Smooth muscle cell of the brain vasculature (primary cell): ENCODE data around the gene ABLIM3.
"Not testable (repeated sequence)": the region's sequence is repeated elsewhere in the genome, so short reads cannot be mapped to it uniquely, and the experiment has no call there.

Experiments used
- DNase-seq: peaks from one replicate; pipeline ENCODE4 v3.0.0-alpha.2; 2012; ENCODE audit warnings: low read depth, low spot score

ABLIM3 gene

DNA sequence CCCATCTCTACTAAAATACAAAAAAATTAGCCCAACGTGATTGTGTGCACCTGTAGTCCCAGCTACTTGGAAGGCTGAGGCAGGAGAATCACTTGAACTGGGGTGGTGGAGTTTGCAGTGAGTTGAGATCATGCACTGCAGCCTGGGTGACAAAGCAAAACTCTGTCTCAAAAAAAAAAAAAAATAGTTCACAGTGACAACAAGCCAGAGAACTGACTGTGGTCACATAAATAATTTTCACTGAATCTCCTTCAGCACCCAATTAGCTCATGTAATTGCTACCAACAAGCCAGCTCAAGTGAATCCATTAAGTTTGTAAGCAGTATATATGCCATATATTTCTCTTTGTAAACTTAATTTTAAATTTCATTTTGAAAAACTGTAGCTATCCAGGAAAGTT is 115.8 kb downstream of the ABLIM3 start:
- DNase-seq, result no peak

DNA sequence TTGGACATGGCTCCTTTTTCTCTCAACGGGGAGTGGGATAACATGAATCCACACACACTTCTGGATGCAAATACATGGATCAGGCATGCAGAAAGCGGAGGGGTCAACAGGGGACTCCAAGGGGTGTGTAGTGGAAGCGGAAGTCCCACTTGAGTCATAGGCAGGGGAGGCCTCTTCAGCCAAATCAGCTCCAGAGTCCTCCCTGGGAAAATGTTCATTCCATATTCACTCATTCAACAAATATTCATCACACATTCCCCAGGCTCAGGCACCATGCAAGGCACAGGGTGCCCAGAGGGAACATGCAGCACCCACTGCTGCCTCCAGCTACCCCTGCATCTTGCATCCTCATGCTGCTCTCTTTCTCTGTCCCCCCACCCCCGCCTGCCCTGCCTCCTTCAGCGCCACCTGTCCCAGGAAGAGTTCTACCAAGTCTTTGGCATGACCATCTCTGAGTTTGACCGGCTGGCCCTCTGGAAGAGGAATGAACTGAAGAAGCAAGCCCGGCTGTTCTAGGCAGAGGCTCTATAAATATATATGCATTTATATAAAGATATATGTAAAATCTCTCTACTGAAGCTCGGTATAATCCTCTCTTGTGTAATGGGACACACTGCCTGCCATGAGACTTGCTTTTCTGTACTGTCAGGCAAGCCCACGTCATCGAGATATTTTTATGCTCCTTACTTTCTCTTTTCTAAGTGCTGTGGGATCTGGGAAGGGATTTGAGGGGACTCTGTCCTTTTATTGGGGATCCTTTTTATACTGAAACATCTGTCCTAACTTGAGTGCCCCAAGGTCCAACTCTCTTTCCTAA is 116.8 kb downstream of the ABLIM3 start:
- DNase-seq, result no peak

DNA sequence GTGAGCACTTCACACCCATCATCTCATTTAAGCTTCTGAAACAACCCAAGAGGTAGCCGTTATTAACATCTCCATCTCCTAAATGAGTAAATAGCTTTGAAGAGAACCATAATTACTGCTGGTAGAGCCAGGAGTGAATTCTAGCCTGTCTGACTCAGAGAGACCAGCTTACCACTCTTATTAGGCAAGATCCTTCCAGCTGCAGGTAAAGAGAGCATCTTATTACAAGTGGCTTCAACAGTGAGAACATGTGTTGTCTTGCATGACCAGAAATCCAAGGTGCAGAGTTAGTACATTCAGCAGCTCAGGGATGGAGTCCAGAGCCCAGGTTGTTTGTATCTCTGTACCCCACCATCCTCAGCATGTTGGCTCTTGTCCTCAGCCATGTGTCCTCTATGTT is 119.5 kb downstream of the ABLIM3 start:
- no peak for DNase-seq

DNA sequence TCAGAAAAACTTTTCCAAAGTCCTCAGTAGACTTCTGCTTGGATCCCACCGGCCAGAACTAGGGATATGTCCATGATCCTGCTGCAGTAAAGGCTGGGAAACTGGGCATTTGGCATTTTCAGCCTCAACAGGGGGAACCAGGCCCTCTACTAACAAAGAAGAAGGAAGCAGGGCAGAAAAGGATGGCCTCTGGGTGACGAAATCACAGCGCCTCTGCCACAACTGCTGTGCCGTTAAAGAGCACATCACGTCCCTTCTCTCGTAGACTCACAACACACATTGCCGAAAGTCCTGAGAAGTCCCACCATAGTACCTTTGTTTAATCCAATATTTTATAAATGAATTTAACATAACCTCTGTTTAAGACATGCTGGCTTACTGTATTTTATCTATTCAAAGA is 120.0 kb downstream of the ABLIM3 start:
- DNase-seq, result no peak

DNA sequence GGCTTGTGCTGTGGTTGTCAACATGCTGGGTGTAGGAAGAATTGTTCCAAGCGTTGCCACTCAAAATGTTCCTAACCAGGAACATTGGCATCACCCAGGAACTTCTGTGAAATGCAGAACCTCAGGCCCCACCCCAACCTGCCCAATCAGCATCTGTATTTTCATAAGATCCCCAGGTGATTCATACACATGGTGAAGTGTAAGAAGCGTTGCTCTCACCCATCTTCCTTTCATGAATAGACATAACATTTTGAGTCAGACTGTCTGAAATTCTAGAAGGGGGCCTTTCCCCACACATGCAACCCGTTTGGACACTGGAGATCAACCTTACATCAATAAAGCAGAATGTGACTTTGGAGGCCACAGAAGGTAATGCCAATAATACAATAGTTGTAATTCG is 121.0 kb downstream of the ABLIM3 start:
- no peak for DNase-seq

DNA sequence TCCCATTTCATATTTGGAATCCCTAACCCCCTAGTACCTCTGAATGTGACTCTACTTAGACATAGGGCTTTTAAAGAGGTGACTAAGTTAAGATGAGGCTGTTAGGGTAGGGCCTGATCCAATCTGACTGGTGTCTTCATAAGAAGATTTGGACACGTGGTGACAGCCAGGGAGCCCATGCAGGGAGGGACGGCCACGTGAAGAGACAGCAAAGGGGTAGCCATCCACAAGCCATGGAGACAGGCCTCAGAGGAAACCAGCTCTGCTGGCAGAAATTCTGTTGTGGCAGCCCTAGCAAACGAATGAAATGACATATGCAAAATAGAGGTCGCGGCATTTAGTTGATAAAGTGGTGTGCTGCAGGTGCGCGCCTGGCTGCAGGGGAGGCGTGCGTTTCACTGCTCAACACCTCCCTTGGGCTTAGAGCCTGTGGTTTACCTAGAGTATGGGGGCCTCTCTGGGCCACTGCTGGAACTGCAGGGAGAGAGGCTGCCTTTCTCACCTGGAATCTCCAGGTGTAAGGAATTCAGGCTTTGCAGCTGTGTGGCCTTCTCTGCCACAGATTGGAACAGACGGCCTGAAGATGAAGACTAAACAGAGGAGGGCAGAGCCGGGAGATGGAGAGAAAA is 123.3 kb downstream of the ABLIM3 start:
- DNase-seq, result no peak

DNA sequence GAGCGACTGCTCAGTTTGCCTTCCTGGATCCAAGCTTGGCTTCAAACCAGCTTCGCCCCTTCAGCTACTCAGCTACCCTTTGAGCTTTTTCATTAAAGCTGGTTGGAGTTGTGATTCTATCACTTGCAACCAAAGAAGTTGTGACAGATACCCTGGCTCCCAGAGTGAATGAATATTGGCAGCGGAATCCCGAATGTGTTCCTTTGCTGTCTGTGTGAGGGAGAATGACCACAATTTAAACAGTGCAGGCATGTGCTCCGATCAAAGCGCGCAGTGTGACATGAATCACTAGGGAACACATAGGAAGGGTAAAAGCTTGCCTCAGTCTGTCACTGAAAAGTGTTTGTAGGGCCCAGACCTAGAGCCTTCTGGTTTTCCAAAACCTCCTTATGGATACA is 123.8 kb downstream of the ABLIM3 start:
- no peak for DNase-seq

DNA sequence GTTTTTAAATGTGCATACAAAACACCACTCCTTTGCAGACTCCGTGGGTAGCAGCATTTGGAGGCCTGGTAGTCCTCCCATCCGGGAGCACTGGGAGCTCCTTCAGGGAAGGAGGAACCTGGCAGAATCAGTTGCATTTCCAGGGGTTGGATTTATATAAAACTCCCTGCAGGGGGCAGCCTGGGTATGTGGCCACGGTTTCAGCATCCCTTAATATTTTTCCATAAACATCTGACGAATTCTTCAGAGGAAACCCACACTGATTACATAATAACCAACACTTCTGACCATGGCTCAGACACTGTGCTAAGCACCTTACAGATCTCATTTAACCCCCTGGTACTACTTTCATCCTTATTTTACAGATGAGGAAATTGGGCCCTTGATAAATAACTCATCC is 124.3 kb downstream of the ABLIM3 start:
- no peak for DNase-seq

DNA sequence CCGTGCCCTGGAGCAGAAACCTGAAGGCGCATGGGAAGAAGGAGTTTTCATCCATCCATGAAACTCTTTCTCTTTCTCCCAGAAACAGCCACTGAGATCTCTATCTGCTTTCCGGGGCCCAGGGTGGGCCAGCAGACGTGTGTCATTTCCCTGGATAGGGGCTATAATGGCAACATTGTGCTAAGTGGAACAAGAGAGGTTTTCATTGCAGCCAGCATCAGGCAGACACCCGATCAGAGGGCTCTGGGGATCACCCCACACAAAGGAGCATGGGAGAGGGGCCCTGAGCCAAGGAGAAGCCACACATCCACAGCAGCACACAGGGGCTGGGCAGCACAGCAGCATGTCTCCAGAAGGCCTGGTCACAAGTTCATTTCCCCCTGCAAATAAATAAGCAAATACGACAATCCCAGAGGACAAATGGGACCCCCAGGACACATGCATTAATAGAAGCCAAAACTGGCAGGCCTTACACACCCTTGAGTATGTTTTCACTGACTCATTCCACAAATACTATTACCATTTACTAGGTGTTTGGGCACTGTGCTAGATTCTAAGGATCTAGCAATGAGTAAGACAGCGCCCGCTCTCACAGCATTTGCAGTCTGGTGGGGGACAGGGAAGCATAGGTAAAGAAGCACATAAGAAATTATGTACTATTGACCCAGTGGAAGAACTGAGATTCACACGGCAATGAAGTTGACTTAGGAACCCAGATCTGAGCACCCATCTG is 126.1 kb downstream of the ABLIM3 start:
- no peak for DNase-seq

DNA sequence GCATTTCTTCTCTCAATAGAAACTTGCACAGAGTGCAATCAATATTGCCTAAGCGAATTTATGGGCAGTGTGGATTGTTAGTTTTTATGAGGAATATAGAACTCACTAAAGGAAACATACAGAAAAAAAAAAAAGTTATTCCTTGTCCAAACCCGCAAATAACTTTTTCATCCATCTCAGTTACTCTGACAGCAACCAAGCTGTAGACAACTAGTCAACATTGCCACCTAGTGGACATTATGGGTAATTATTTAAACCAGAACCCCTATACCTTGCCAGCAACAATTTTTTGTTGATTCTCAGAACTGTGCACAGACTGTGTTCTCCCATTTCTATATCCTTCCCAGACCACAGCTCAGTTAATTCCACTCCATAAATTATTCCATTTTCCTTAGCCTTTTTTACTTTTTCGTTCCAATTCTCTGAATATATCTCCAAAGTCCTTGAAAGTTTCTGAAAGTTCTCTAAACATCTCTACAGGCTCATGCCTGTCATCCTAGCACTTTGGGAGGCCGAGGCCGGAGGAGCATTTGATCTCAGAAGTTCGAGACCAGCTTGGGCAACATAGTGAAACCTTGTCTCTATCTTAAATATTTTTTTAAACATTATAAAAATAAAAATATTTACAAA is 127.8 kb downstream of the ABLIM3 start:
- DNase-seq, result no peak

DNA sequence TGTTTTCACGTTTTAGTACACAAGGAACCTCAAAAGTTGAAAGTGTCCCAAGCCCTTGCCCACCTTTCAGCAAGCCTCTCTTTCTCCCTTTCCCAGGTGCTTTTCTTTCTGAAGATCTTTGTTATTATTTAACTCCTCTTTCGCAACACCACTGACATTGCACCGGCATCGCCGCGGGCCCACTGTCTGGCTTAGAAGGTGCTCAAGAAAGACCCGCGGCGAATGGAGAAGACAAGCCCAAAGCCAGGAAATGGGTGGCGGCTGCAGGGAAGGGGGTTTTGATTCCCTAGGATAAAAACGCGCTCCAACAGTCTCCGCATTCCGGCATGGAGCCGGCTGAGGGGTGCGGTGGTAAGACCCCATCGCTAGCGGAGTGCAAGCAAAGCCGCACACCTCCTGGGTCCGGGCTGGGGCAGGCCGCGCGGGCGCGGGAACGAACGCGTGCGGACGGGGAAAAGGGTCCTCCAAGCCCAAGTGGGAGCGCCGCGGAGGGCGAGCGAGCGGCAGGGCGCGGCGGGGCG is 130.0 kb downstream of the ABLIM3 start:
- DNase-seq, result no peak

- no peak for DNase-seq
These were observed 130.6 kb downstream of the ABLIM3 start, which contains the start of gene AFAP1L1 for GRCh38 chr5:149271716-149272563. AFAP1L1 (plus strand) TSS chr5:149271859; CDS start chr5:149271969, 110 bp downstream.

DNA sequence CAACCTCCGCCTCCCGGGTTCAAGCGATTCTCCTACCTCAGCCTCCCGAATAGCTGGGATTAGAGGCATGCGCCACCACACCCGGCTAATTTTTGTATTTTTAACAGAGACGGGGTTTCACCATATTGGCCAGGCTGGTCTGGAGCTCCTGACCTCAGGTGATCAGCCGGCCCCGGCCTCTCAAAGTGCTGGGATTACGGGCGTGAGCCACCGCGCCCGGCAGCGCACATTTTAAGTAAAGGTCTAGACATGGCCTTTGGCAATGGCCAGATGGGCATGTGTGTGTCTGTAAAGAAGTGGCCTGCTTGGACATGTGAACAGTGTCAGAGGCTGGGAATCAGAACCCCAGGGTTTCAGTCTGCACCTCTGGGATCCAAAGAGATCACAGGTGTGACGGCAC is 131.5 kb downstream of the ABLIM3 start:
- DNase-seq, result not testable (repeated sequence)

GRCh38 chr5:149273237-149273636 is 131.9 kb downstream of the ABLIM3 start:
- no peak for DNase-seq

GRCh38 chr5:149273950-149274349 is 132.7 kb downstream of the ABLIM3 start:
- DNase-seq, result no peak

DNA sequence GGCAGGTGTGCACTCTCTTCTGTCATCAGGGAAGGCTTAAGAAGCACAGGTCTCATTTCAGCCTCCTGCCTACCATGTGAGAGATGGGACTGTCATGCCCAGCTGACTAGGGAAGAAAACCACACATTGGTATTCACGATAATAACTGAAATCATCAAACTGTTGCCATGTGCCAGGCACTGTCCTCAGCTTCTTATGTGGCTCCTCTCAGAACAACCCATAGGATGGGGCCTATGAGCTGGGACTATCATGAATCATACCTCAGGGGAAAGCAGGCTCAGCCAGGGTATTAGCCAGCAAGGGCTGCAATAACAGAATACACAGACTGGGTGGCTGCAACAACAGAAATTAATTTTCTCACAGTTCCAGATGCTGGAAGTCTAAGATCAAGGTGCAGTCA is 133.6 kb downstream of the ABLIM3 start:
- no peak for DNase-seq

DNA sequence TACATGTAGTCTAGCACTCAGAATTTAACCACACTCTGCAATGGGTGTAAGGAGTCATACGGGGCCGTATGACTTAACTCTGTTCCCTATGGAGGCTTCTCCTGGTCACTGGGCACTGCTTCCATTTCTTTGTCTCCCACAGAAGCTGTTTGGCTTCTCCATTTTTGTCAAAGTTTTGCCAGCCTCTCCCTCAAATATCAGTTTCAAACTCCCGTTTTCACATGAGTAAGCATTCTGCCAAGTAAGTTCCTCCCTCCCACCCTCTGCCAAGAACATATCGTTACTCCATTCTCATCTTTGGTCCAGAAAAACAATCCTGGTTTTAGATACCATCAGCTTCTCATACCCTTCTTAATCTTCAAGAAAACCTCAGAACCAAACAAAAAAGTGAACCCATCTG is 136.5 kb downstream of the ABLIM3 start:
- DNase-seq, result no peak

DNA sequence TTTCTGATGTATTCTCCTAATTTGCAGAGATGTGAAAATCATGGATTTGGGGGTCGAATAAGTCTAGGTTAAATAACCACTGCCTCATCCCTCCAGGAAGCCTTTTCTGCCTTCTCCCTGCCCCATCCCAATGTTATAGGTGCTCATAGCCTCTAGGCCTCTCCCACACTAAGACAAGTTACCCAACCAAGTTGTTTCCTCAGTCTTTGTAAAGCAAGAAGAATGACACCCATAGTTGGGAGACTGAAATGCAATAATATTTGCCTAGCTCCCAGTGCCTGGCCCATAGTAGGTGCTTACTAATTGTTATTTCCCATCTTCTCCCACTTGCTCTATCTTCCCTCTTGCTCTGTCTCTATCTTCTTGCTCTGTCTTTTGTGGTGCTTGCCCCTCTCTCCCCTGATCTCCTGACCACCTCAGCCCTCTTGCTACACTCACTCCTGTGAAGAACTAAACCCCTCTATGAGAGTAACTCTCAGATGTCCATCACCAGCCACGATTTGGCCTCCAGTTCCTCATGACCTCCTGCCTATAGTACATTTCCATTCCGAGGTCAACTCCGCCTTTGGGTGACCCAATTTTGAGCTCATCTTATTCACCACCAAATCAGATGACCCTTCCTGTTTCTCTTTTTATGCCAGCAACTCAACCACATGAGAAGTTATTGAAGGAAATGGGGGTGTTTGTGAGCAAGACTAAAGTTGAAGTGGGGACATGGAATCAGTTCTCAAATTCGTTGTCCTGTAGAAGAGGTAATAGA is 137.3 kb downstream of the ABLIM3 start:
- DNase-seq, result no peak

- no peak for DNase-seq
These were observed 138.4 kb downstream of the ABLIM3 start for GRCh38 chr5:149279661-149280060.

- no peak for DNase-seq
These were observed 138.8 kb downstream of the ABLIM3 start for GRCh38 chr5:149280124-149280523.
